ENCODE measurements around the gene VILL. TPM values are rescaled to one million over a fixed set of nuclear protein-coding genes. Genes with fewer than 3 reads are reported as not detected.

VILL gene
- polyA plus RNA-seq, 2 of the 4 experiments (the other 2 are of a cell fraction): 0.05 to 0.22 TPM

- FAIRE-seq (no peak), DNase-seq (ENCODE audit: low read depth in 1 of 2, low spot score in 1 of 2) (no peak), ATAC-seq (no peak)
- CTCF ChIA-PET: no interaction called here
- WGBS (ENCODE audit: missing lambda C conversion rate): 76% methylated on average over 12 of the region's 13 CpGs
- peaks cover 3% of the 10 kb centered on the region; the same call in 1 of the 3 replicates for H3K9me3 ChIP-seq
- POLR2A ChIA-PET: no interaction called here
- no peak for TF ChIP-seq CBX8 (IDR thresholded peaks at IDR 0.05)
- TF ChIP-seq ELK1 (IDR thresholded peaks at IDR 0.05; ENCODE audit: low read depth, low read length): no peak
- no peak for TF ChIP-seq HES2 (IDR thresholded peaks at IDR 0.05)
- TF ChIP-seq BCL3 (IDR thresholded peaks at IDR 0.05): no peak
- H3K4me1 ChIP-seq: no peaks in the 10 kb centered on the region
- no peak overlapping the region for H3K4me2 ChIP-seq
- H3K27ac ChIP-seq: no peak overlapping the region
- no peak overlapping the region for H3K4me3 ChIP-seq
Observed at GRCh38 chr3:38018296-38019266, 28.0 kb downstream of the VILL start.

GRCh38 chr3:38019658-38020341 is 29.2 kb downstream of the VILL start:
- CTCF ChIA-PET: interaction anchor here (0.6 to 2.0 kb wide), 6 partner anchors 8 to 327 kb away, joined by 3 to 6 read pairs (median 4); partner anchors contain the start of gene XYLB
- H3K4me2 ChIP-seq: no peak overlapping the region
- H3K9me3 ChIP-seq: peaks cover 3% of the 10 kb centered on the region; the same call in 1 of the 3 replicates
- H3K27ac ChIP-seq: no peak overlapping the region
- POLR2A ChIA-PET: no interaction called here
- DNase-seq (ENCODE audit: low read depth in 1 of 2, low spot score in 1 of 2): no peak
- no peak for ATAC-seq
- TF ChIP-seq ELK1 (IDR thresholded peaks at IDR 0.05; ENCODE audit: low read depth, low read length): no peak
- TF ChIP-seq FOSL2 (IDR thresholded peaks at IDR 0.05): no peak
- TF ChIP-seq FOSL2 (CRISPR knock-in tag; IDR thresholded peaks at IDR 0.05): no peak
- no peak for TF ChIP-seq EHMT2 (IDR thresholded peaks at IDR 0.05; ENCODE audit: low read depth)
- TF ChIP-seq NFE2L2 (conservative IDR thresholded peaks at IDR 0.05; ENCODE audit: low read length): no peak
- no peak for TF ChIP-seq USF2 (IDR thresholded peaks at IDR 0.05)
- TF ChIP-seq REST (IDR thresholded peaks at IDR 0.05): no peak
- TF ChIP-seq ZFP36 (IDR thresholded peaks at IDR 0.05; ENCODE audit: borderline replicate concordance, partially characterized antibody): no peak
- no peak for TF ChIP-seq HES2 (IDR thresholded peaks at IDR 0.05)
- FAIRE-seq: no peak
- WGBS (ENCODE audit: missing lambda C conversion rate): 84% methylated on average over 10 of the region's 10 CpGs
- no peak overlapping the region for H3K4me3 ChIP-seq
- no peaks in the 10 kb centered on the region for H3K4me1 ChIP-seq
